NCI-H2196 treated with DMSO at 0.1 percent for 48 hours (cell line): ENCODE data around the gene FOXK1.

Source experiments
- DNase-seq: peaks from one replicate; lab custom pipeline; 2025; ENCODE audit not compliant: unreplicated experiment; lab: John Stamatoyannopoulos, UW

FOXK1 gene

DNA sequence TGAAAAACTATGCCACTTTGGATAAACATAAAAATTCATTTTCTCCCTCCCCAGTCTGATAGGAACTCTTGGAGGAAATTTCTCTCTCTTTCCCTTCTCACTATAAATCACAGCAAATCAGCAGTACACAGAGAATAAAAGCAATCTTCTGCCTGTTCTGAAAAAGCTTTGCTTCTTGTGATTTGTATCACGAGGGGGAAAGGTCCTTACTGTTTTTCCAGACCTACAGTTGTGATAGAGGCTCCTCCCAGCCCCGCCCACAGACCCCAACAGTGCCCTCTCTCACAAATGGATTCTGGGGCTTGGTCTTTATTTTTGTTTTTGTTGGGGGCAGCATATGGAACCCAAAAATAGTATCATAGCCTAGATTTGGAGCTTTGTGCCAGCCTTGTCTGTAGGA is 12.2 kb downstream of the FOXK1 start:
- no peak for DNase-seq

DNA sequence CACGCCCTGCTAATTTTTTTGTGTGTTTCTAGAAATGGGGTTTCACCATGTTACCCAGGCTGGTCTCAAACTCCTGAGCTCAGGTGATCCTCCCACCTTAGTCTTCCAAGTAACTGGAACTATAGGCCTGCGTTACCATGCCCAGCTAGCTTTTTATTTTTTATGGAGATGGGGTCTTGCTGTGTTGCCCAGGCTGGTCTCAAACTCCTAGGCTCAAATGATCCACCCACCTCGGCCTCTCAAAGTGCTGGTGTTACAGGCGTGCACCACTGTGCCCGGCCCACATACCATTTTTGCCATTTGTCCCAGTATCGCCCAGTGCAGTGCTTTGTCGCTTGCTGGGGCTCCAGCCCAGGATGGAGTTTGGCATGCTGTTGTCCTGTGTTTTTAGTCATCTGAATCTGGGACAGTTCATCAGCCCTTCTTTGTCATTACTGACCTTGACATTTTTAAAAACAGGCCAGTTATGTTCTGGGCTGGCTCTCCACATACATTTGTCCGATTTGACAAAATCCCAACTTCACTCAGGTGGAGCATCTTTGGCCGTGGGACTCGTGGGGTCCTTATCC is 16.7 kb downstream of the FOXK1 start:
- DNase-seq: no peak

DNA sequence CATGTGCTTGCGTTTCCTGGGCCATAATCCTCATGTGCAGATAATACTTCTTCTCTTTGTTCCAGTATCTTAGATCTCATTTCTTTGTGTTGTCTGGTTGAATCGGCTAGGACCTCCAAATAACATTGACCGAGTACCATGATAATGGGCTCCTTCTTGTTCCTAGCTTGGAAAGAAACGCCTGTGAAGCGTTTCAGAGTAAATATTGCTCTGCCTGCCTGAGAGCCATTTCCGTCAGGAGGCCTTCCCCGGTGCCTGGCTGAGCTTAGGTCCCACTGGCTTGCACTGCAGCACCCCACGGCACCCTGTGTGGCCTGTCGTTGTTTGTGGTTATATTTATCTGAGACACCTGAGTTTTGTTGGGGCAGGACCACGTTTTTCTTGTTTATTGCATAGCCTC is 17.7 kb downstream of the FOXK1 start:
- DNase-seq: no peak

DNA sequence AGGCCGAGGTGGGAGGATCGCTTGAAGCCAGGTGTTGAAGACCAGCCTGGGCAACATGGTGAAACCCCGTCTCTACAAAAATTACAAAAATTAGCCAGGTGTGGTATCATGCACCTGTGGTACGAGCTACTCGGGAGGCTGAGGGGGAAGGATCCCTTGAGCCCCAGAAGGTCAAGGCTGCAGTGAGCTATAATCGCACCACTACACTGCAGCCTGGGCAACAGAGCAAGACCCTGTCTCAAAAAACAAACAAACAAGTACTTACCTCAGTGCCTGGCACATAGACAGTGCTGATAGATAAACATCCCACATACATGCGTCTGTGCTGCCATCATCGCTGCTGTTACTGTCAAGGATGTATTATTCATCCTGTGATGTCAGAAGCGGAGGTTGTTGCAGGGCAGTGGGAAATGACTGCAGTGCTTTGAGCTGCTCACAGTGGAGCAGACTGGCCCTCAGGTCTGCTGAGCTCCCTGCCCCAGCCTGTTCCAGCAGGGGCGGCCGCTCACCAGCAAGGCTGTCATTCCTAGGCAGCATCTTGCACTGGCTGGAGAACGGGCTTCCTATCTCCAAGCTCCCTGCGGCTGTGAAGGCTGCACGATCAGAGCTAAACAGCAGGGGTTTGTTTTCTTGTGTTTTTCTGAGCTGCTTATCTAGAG is 18.6 kb downstream of the FOXK1 start:
- no peak for DNase-seq

DNA sequence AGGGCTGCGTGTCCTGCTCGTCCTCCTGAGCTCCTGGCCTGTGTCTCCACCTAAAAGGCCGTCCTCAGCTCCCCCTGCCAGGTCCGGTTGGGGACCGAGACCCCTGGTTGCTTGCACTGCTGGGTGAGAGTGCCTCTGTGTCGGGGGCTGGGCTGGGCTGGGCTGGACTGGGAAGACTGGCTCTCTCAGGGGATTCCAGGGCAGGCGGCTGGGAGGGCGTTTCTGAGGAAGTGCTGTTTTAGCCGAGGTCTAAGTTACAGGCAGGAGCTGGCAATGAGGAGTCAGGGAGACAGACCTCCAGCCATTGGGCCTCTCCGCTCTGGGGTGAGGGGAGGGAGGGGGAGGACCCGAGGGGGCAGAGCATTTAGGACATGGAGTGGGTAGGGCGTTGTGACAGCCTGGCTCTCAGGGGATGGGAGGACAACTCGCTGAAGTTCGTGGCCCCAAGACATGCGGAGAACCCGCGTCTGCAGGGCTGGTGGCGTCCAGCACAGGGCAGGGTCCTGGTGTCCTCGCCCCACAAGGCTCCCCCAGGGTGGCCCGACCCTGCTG is 20.9 kb downstream of the FOXK1 start:
- DNase-seq: no peak

DNA sequence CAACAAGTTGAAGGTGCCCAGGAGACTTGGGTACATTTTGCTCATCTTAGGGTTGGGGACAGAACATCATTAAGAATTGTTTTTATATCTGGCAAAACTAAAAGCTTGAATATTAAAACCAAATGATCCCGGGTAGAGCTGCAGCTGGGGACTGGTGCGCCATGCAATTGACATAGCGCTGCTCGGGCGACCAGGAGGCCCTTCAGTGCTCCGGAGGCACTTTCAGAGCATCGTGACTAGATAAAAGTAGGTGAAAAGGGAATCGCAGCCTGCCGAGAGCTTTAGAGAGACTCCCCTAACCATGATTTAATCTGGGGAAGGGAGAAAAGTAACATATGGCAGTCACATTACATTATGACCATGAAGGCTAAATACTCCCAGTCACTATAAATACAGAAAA is 21.4 kb downstream of the FOXK1 start:
- no peak for DNase-seq

DNA sequence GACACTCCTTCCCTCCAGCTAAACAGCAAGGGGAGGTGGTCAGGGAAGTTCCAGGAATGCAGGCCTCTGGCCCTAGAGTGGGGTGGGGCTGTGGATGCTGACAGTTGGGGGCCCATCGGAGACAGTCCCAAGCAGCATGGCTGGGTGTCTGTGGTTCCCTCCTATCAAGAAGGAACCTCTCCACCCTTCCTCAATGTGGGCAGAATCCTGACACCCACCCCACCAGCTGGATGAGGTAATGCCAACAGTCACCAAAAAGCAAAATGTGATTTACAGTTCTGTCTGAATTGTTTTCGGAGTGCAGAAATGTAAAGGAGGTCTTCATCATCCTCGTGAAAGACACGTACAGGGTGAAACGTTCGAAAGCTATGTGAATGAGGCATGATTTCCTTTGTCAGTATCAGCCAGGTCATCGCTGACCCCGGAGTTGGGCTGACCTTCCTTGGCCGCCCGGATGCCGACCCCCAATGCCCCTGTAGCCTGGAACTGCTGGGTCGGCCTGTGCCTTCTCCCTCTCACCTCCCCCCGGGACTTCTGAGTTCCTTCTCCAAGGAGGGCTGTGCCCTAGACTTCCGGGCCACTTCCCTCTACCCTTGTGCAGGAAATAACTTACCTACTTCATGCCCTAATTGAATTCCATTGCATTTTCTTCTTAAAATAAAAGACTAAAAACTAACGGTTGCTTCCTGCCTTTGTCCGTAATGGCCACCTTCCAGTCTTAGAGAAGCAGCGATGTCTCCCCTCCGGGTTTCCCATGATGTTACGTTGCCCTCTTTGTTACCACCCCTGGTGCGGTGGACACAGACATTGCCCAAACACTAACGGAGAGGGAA is 24.5 kb downstream of the FOXK1 start:
- DNase-seq: no peak

DNA sequence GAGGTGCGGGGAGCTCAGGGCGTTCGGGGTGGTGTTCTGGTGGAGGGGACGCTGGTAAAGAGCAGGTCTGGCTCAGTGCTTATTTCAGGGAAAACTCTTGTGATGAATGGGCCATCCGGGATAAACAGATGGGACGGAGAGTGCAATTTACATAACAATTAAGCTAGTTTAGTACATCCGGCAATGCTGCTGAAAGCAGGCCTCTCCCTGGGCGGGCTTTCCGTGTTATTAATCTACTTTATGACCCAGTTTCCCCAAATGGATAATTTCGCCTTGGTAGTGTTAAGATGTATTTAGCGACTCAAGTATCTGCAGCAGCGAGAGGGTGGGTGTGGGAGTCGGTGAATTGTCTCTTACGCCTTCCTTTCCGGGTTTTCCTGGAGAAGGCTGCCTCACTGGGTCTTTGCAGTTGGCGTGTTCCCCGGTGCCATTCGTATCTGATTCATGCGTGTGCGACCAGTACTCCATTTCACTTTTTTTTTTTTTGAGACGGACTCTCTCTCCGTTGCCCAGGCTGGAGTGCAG is 25.2 kb downstream of the FOXK1 start:
- no peak for DNase-seq

DNA sequence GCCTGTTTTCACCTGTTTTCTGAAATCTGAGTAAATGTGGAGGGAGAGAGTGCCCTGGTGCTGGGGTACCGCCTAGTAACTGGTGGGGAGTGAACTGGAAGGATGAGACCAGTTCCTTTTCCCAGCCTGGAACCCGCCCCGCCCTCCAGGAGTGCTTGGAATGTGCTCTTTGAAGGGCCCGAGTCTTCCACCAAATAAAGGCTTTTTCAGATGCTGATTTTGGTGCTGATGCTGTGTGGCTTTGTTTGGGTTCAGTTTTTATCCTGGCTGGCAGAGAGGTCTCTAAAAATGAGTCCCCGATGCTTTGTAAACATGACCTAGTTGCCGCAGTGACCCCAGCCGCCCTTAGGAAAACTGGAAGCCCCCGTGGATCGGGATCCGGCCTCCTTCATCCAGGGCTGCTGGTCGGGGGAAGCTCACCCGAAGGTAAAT is 25.9 kb downstream of the FOXK1 start:
- no peak for DNase-seq

DNA sequence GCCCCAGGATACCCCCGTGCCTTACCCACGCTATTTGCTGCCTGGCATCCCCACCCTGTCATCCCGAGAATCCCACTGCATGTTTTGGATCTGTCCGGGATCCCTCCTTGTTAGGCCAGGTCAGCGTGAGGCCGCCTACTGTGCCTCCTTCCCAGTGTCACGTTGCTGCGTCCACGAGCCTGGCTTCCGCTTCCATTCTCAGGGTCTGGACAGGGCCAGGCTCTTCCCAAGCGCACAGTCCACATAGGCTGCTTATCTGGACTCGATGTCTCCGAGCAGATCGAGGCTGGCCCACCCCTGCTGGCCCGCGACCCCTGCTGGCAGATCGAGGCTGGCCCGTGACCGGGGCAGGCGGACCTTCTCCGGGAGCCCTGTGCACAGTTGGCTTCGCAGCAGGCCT is 27.1 kb downstream of the FOXK1 start:
- DNase-seq: no peak

DNA sequence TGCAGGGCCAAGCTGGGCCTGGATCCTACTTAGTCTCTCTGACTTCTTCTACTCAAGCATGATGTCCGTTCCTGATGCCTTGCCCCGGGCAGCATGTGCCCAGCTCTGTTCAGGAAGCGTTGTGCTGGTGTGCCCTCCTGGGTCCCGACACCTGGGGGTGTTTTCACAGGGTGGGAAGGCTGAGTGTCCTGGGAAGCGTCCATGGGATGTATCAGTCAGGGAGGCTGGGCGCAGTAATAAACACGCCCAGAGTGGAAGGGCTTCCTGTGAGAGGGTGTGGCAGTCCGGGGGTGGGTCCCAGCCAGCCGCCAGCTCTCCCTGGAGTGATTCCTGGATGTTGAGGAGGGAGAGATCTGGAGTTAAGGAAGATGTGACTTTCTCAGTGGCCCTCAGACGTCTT is 29.0 kb downstream of the FOXK1 start:
- DNase-seq: no peak

DNA sequence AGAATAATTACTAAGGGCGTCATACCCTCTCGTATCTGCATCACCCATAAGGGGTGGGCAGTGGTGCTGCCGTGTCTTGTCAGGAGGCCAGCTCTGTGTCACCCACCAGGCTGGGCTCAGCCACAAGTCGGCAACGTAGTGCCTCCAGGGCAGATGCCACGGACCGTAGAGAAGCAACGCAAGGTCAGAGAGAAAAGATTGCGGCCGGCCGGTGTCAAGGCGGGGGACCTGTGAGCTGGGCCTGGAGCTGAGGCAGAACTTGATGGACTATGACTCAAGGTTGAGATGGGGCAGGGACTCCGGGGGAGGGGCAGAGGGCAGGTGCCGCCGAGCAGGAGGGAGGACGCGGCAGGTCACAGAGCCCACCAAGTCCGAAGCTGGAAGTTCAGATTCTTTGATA is 29.5 kb downstream of the FOXK1 start:
- no peak for DNase-seq

DNA sequence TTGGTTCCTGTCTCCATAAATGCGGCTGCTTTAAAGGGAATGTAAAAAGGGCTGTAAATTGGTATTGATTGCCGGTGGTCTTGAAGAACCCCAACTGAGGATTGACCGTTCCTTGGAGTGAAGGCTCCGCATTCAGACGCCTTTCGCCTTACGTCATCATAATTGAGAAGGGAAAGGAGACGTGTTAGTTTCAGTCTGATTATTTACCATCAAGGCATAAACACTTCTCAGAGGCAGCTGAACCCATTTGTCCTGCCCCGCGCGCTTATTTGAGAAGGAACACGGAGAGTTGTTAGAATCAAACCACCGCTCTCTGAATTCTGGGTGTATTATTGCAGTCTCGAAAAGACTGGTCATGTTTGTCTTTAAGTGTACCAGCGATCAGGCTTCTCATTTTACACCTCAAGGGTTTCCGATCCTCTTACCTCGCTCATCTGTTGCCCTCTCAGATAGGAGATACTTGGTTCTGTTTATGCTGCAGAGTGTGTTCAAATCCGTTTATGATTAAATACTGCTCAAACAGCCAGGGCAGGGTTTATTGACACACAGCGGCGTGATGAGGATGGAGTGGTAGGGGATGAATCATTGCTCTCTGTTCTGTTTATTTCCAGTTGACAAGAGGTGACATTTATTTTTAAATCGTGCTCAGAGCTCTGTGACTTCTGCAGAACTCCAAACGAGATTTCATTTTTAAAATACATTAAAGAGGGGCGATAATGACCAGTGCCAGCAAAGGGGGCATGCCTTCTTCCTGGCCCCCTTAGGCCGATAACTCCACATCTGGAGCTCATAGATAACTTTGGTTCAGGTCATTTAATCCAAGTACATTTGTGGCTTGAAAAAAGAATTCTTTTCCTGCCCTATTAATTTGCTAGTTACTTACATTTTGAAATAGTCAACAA is 30.4 kb downstream of the FOXK1 start:
- peak; percentile 12 for DNase-seq

DNA sequence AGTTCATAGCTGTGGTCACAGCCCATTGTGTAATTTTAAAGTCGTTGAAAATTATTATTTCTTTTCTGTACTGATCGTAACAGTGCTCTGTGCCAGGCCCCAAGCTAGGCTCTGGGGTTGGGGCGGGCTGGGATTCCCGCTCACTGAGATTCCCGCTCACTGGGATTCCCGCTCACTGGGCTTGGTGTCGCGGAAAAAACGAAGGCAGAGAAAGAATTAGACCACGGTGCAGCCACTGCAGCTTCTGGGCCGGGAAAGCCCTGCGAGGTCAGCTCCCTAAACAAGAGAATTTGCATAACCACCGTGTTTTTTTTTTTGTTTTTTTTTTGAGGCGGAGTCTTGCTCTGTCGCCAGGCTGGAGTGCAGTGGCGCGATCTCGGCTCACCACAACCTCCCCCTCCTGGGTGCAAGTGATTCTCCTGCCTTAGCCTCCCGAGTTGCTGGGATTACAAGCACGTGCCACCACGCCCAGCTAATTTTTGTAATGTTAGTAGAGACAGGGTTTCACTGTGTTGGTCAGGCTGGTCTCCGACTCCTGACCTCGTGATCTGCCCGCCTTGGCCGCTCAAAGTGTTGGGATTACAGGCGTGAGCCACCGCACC is 31.2 kb downstream of the FOXK1 start:
- no peak for DNase-seq

DNA sequence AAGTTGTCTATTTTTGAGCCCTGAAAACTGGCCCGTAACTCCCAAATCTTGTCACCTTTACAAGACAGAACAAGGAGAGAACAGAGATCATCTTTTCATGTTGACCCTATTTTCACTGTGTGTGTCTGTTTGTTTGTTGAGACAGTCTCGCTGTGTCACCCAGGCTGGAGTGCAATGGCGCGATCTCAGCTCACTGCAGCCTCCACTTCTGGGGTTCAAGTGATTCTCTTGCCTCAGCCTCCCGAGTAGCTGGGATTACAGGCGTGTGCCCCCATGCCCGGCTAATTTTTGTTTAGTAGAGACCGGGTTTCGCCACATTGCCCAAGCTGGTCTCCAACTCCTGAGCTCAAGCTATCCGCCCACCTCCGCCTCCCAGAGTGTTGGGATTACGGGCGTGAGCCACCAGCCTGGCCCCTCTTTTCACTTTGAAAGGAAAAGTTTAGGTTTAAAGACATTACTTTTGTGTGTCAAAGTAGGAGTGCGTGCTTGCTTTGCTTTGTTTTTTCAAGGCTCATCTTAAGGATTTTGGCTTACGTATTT is 32.1 kb downstream of the FOXK1 start:
- no peak for DNase-seq

DNA sequence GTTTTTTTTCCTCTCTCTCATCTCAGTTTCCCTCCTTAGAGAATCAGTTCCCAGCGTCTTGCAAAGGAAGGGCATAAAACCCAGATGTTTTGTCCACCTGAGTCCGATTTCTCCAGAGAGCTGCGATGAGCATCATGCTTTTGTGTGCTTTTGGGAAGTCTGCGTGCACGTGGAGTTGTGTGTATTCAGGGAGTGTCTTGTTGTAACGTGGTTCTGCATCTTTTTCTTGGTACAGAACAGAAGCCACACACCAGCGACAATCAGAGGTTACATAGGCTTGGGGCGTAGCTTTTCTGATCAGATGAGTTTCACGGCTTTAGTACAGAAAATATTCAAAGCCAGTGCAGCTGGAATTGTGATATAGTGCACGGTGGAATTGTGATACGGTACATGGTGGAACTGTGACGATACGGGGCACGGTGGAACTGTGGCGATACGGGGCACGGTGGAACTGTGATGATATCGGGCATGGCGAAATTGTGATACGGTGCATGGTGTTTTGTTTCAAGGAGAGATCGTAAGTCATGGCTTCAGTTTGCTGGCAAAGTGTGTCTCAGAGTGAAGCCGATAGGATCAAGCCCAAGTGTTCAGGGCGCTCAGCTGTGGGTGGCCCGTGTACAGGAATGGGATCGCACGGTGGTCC is 32.8 kb downstream of the FOXK1 start:
- no peak for DNase-seq

DNA sequence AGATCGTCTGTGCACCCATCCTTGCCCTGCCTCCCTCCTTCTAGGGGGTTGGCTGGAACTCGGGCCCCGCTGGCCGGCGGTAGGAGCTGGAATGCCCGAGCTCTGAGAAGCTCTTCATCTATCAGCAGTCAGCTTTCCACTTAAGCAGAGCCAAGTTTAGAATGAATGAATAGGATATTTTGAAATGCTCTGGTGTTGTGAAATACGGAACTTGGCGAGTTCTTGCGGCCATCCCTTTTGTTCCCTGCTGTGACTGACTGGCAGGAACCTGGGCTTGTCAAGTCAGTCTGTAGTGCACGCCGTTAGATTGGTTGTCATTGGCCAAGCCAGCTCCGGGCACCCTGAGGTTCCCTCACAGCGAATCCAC is 33.3 kb downstream of the FOXK1 start:
- DNase-seq: no peak

DNA sequence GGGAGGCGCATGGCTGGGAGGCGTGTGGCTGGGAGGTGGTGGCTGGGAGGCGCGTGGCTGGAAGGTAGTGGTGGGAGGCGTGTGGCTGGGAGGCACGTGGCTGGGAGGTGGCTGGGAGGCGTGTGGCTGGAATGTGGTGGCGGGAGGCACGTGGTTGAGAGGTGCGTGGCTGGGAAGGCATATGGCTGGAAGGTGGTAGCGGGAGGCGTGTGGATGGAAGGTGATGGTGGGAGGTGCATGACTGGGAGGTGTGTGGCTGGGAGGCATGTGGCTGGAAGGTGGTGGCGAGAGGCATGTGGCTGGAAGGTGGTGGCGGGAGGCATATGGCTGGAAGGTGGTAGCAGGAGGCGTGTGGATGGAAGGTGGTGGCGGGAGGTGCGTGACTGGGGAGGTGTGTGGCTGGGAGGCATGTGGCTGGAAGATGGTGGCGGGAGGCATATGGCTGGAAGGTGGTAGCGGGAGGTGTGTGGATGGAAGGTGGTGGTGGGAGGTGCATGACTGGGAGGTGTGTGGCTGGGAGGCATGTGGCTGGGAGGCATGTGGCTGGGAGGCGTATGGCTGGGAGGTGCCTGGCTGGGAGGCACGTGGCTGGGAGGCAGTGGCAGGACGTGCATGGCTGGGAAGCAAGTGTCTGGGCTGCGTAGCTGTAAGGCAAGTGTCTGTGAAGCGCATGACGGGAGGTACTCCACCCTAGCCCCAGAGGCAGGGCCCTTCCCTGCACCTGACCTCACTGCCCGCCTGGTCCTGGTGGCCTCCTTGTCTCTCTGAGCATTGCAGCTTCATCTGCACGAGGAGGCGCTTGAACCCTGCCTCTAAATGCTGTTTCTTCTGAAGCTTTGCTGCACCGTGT is 35.1 kb downstream of the FOXK1 start:
- no peak for DNase-seq

DNA sequence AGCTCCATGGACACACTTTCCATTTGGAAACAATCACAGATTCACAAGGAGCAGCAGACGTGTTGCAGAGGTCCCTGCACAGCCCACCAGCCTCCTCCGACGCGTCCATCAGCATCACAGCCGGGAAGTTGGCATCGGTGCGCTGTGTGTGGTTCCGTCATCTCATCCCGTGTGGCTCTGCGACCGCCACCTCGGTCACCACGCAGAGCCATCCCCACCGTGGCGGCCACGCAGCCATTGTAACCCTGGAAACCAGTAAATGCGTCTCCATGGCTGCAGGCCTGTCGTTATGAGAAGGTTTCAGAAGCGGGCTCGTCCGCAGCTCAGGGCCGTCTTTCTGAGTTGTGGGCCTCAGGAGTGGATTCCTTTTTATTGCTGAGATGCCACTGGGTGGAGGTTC is 36.0 kb downstream of the FOXK1 start:
- DNase-seq: no peak
